ENCODE measurements around the gene TMEM272.

- no peak for TF ChIP-seq CTCF (conservative IDR thresholded peaks at IDR 0.05; ENCODE audit: low read depth, low read length)
- TF ChIP-seq POLR2A (IDR thresholded peaks at IDR 0.05; ENCODE audit: low read depth, low read length): no peak
- no peak for TF ChIP-seq RCOR1 (IDR thresholded peaks at IDR 0.05; ENCODE audit: insufficient replicate concordance, low read length)
- no peak for TF ChIP-seq MAFK (IDR thresholded peaks at IDR 0.05; ENCODE audit: low read depth, low read length)
- no peak for TF ChIP-seq USF2 (IDR thresholded peaks at IDR 0.05; ENCODE audit: low read depth, low read length)
Measured at GRCh38 chr13:51805313-51805712, 39.7 kb downstream of the TMEM272 start.
